ENCODE results near the gene ZBTB21. TPM values are rescaled to one million over a fixed set of nuclear protein-coding genes. Genes with fewer than 3 reads are reported as not detected.
A peak's percentile ranks its signal among the peaks of the same experiment; 100 is the strongest.

ZBTB21 gene
- total and polyA plus RNA-seq, 9 of the 15 experiments (the other 6 are each of a cell fraction or from before 2014, with no cell fraction given): 2.2 to 15.2 (median 8.7) TPM

DNA sequence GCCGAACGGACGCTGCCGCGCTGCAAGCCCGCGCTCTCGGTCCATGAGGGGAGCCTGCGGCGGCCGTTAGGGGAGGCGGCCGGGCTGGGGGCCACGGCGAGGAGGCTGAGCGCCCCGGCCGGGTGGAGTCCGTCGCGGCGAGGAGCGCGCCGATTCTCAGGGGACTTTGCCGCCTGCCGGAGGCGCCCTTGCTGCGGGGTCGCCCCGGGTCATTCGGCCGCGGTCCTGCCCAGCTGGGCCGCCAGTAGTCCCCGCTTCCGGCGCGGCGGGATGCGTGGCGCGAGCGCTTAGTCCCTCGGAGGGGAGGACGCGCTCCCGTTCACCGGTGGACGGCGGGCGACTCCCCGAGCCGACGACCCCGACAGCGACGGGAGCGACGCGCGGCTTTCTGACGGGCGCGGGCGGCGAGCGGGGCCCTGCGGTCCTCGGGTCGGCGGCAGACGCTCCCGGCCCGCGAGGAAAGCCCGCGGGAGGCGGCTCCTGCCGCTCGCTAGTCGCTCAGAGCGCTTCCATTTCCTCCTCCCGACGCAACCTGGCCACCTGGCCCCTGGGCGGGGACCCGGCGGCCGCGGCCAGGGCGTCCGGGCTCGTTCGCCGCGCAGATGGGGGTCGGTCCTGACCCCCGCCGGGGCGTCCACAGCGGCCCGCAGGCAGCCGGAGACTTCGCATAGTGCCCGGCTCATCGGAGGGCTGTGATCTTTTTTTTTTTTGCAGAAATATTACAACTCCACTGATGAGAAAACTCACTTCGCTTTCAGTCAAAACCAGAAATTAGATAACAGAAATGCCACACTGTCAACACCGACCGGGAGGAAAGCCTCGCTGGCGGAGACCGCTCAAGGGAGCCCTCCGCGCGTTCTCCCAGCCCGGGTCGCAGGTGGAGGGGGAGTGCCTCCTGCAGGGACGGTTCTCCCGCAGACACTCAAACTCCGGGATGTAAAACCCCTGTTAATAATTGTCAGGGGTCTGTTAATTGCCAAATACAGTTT lies 641 bp upstream of the ZBTB21 start (continued):
- TF ChIP-seq ETS1 (conservative IDR thresholded peaks at IDR 0.05; ENCODE audit: control insufficient read depth, low read depth, low read length) (peak; percentile 30; the same call in 1 of the 2 replicates), MAFG (tag; conservative IDR thresholded peaks at IDR 0.05) (no peak), ZNF277 (CRISPR knock-in tag; IDR thresholded peaks at IDR 0.05; ENCODE audit: borderline replicate concordance) (no peak), RREB1 (CRISPR knock-in tag; IDR thresholded peaks at IDR 0.05) (no peak; the same call in 1 of the 2 replicates)
- TF ChIP-seq, protein P1, sequence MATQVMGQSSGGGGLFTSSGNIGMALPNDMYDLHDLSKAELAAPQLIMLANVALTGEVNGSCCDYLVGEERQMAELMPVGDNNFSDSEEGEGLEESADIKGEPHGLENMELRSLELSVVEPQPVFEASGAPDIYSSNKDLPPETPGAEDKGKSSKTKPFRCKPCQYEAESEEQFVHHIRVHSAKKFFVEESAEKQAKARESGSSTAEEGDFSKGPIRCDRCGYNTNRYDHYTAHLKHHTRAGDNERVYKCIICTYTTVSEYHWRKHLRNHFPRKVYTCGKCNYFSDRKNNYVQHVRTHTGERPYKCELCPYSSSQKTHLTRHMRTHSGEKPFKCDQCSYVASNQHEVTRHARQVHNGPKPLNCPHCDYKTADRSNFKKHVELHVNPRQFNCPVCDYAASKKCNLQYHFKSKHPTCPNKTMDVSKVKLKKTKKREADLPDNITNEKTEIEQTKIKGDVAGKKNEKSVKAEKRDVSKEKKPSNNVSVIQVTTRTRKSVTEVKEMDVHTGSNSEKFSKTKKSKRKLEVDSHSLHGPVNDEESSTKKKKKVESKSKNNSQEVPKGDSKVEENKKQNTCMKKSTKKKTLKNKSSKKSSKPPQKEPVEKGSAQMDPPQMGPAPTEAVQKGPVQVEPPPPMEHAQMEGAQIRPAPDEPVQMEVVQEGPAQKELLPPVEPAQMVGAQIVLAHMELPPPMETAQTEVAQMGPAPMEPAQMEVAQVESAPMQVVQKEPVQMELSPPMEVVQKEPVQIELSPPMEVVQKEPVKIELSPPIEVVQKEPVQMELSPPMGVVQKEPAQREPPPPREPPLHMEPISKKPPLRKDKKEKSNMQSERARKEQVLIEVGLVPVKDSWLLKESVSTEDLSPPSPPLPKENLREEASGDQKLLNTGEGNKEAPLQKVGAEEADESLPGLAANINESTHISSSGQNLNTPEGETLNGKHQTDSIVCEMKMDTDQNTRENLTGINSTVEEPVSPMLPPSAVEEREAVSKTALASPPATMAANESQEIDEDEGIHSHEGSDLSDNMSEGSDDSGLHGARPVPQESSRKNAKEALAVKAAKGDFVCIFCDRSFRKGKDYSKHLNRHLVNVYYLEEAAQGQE (IDR thresholded peaks at IDR 0.05; ENCODE audit: borderline replicate concordance): no peak
- TF ChIP-seq, protein P1 (CRISPR knock-in tag; IDR thresholded peaks at IDR 0.05; ENCODE audit: low read depth): no peak; the same call in 1 of the 2 replicates
- TF ChIP-seq, protein P2, sequence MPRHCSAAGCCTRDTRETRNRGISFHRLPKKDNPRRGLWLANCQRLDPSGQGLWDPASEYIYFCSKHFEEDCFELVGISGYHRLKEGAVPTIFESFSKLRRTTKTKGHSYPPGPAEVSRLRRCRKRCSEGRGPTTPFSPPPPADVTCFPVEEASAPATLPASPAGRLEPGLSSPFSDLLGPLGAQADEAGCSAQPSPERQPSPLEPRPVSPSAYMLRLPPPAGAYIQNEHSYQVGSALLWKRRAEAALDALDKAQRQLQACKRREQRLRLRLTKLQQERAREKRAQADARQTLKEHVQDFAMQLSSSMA (CRISPR knock-in tag; IDR thresholded peaks at IDR 0.05): no peak

Data from K562 (cell line).